ENCODE data around the gene LCN10. TPM values are rescaled to one million over a fixed set of nuclear protein-coding genes. Genes with fewer than 3 reads are reported as not detected.

LCN10 gene
- total RNA-seq, result 0.16 TPM in 1 of 2 replicates, not detected in the other

DNA sequence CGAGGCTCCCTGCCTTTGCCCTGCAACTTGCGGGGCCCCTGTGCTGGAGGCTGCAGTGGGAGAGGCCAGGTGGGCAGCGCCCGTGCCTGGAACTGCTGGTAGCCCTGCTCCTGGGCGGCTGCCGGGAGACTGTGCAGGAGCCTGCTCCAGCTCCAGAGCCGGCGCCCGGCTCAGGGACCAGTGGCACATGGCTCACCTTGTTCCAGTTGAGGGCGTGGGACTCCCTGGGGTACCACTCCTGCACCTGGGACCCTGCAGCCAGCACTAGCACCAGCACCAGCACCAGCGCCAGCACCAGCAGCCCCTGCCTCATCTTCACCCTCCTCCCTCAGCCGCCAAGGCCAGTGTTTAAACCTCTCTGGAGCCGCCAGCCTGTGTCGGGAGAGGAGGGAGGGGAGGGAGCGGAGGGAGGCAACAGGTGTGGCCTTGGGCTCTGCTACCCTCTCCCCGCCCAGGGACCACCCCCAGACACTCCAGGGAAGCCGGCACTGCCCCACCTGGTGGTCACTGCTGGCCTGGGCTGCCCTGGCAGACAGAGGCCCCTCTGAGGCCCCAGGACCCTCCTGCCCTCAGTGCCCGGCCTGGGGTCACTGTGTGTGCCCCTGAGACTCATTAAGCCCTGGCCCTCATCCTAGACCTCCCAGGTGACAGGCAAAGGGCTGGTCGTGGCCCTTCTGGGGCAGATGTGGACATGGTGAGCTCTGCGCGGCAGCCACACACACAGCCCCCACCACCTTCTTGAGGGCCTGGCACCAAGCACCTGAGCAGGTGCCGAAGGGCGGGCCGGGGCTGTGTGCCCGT is at the start of gene LCN10:
Gene LCN10, minus strand, starts transcription at position 350 of the 801 bp plus-strand sequence. Its CDS starts 37 bp downstream, at position 313.

DNA sequence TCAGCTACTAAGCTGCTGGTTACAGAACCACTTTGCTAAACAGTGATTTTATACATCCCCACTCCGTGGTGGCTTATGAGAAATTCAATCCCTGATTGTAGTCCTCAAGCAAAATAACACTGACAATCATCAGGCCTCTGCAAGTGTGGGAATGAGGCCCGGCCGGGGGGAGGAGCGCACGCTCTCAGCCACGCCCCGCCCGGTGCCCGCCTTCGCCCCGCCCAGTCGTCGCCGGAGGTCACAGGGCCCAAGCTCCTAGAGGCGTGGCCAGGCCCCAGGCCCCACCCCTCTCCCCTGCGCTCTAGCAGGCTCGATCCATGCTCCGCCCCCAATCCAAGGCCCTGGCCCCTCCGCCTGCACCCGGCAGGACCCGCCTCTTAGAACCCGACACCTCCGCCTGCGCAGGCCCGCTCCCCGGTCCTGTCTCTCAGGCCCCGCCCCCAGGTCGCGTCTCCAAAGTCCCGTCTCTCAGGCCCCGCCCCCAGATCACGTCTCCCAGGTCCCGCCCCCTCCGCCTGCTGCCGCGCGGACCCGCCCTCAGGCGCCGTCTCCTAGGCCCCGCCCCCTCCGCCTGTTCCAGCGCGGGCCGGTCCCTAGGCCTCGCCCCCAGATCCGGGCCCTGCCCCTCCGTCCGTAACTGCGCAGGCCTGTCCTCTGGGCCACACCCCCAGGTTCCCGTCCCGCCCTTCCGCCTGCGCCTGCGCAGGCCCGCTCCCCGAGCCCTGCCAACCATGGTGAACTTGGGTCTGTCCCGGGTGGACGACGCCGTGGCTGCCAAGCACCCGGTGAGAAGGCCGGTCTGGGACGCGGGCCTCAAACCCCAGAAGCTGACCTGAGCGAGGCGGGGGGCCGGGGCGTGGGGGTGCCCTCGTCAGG is 48.1 kb upstream of the LCN10 start, which contains the start of gene TMEM141:
Gene TMEM141, plus strand, starts transcription at position 705 of the 876 bp plus-strand sequence. Its CDS starts 27 bp downstream, at position 732.

DNA sequence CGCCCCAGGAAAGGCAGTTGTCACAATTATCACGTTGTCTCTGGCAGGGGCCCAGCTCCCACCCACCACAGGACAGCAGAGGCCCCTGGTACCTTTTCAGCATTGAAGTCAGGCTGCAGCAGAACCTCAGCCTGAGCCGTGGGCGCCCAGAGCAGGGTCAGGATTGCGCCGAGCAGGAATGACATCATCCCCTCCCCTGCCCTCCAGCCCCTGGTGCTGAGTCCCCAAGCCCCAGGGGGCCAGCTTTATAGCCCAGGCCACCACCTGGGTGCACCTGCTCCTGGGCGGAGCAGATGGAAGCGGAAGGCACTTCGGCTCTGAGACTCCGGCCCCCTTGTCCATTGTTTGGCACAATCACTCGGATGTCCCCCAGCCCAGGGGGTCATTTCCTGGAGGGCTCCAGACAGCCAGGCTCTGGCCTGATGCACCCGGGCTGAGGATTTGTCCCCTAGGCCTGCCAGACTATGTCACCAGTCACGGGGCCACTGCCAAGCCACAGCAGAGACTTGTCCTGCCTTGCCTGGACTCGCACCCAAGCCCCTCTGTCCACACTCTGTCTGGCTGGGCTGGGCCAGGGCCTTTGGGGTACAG is 21.7 kb upstream of the LCN10 start, which contains the start of gene LCN15:
Gene LCN15, minus strand, starts transcription at position 218 of the 591 bp plus-strand sequence. Its CDS starts 30 bp downstream, at position 188.

DNA sequence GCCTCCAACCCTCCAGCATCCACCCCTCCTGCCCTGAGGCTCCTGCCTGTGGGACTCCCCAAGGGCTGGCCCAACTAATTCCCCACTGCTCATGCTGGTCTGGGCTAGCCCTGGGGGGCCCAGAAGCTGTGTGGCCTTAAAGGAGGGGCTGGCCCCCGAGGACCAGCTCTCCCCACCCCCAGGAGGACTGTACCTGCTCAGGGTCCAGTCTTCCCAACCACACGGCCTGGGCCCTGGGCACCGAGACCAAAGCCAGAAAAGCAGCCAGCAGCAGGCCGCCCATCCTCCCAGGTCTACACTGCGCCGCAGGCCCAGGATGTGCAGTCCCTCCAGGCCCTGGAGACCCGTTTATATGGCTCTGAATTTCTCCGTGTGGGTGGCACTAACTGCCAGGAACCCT is 5.5 kb upstream of the LCN10 start, which contains the start of gene LCN6:
Gene LCN6, minus strand, starts transcription at position 325 of the 400 bp plus-strand sequence. Its CDS starts 42 bp downstream, at position 283.

DNA sequence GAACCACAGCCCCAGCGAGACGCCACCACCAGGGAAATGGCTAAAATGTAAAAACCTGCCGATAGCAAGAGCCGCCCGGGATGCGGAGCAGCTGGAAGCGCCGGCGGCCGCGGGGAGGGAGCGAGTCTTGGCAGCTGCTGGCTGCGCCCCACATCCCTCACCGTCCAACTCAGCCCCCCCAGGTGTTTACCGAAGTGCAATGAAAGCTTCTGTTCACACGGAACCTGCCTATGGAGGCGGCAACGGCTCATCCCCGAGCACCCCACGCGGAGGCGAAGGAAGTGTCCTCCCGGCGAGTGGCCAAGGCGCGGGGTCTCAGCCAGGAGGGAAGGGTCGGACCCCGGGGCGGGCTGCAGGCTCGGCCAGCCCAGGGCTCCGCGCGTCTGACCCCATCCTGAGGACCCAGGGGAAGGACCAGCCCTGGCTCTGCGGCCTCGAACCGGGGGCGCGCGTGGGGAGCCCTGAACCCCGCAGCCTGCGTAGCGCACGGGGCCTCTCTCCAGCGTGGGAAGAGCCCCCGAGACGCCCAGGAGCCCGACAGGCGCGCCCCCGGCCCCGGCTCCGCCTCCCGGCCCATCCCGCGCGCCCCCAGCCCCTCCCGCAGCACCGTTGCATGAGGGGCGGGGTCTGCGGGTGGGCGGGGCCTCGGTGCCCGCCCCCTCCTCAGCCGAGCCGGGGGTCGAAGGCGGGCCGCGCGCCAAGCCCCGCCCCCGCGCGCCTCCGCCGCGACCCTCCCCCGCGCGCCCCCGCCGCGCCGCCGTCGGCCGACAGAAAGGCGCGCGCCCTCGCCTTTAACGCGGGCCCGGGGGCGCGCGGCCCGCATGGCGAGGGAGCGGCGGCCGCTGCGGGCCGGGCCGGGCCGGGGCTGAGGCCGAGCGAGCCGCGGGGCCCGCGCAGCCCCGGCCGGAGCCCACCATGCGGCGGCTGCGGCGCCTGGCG is 30.7 kb downstream of the LCN10 start, which contains the start of gene DIPK1B:
Gene DIPK1B, plus strand, starts transcription at position 822 of the 939 bp plus-strand sequence. Its CDS starts 94 bp downstream, at position 916.

Other genes with a start within 250 kb of the LCN10 start
- 11.8 and 17.3 TPM in 2 replicates for gene NOTCH1, start 196.9 kb downstream of the LCN10 start, total RNA-seq
- 6.1 and 8.7 TPM in 2 replicates for gene EGFL7, start 80.0 kb downstream of the LCN10 start, total RNA-seq
- 27.7 and 31.8 TPM in 2 replicates for gene AGPAT2, start 55.5 kb downstream of the LCN10 start, total RNA-seq
- 0.69 and 1.1 TPM in 2 replicates for gene DIPK1B, start 30.4 kb downstream of the LCN10 start, total RNA-seq
- not detected in 2 replicates for gene LCN6, start 5.6 kb upstream of the LCN10 start, total RNA-seq
- not detected in 2 replicates for gene LCN8, start 15.3 kb upstream of the LCN10 start, total RNA-seq
- gene LCN15, start 21.6 kb upstream of the LCN10 start, total RNA-seq, result not detected in 2 replicates
- gene TMEM141, start 48.4 kb upstream of the LCN10 start, total RNA-seq, result 44.7 and 44.8 TPM in 2 replicates
- gene CCDC183, start 53.4 kb upstream of the LCN10 start, total RNA-seq, result 0.32 and 0.43 TPM in 2 replicates
- 54.9 and 57.4 TPM in 2 replicates for gene RABL6, start 65.0 kb upstream of the LCN10 start, total RNA-seq
- gene AJM1, start 99.5 kb upstream of the LCN10 start, total RNA-seq, result 0.95 and 1.5 TPM in 2 replicates
- 177 and 292 TPM in 2 replicates for gene PHPT1, start 106.5 kb upstream of the LCN10 start, total RNA-seq
- 0.32 and 1.1 TPM in 2 replicates for gene MAMDC4, start 109.4 kb upstream of the LCN10 start, total RNA-seq
- 386 and 552 TPM in 2 replicates for gene EDF1, start 123.4 kb upstream of the LCN10 start, total RNA-seq
- gene TRAF2, start 143.6 kb upstream of the LCN10 start, total RNA-seq, result 6.0 and 9.2 TPM in 2 replicates
- 107 and 184 TPM in 2 replicates for gene FBXW5, start 201.8 kb upstream of the LCN10 start, total RNA-seq
- gene C8G, start 202.3 kb upstream of the LCN10 start, total RNA-seq, result 0.32 and 0.69 TPM in 2 replicates
- gene LCN12, start 209.3 kb upstream of the LCN10 start, total RNA-seq, result not detected in 2 replicates
- gene PTGDS, start 234.6 kb upstream of the LCN10 start, total RNA-seq, result 0.79 and 6.0 TPM in 2 replicates
- 0.16 and 0.34 TPM in 2 replicates for gene LCNL1, start 240.1 kb upstream of the LCN10 start, total RNA-seq
- 5.8 and 8.5 TPM in 2 replicates for gene PAXX, start 249.5 kb upstream of the LCN10 start, total RNA-seq

Measured in bronchial smooth muscle cell (primary cell).